Stimulated activated CD4-positive, alpha-beta T cell treated with anti-CD3 and anti-CD28 coated beads, TNF-alpha, amount 100 ng/mL, for 4 hours (primary cell): ENCODE data around the gene PAN2.
"Not testable (repeated sequence)": the region's sequence is repeated elsewhere in the genome, so short reads cannot be mapped to it uniquely, and the experiment has no call there.

Source experiments
- DNase-seq, 3 experiments: peaks; one replicate each; pipeline ENCODE4 v3.0.0-alpha.2; 2020; ENCODE audit warnings: low read depth in 3 of 3

Gene PAN2

GRCh38 chr12:56272468-56272867, 61.3 kb downstream of the PAN2 start:
- not testable (repeated sequence) for DNase-seq

GRCh38 chr12:56271031-56271430, 62.8 kb downstream of the PAN2 start:
- no peak for DNase-seq

- DNase-seq: no peak
These were observed 66.2 kb downstream of the PAN2 start for GRCh38 chr12:56267443-56268071.

GRCh38 chr12:56266693-56267442, 66.9 kb downstream of the PAN2 start, which contains the start of gene COQ10A:
COQ10A (plus strand) TSS chr12:56266942; CDS start chr12:56267119, 177 bp downstream.
- peak; percentile 70 to 80 (median 78) for DNase-seq
